IPS DF 6.9 (cell line): ENCODE results near the gene RAB4A.
"Not testable (repeated sequence)": the region's sequence is repeated elsewhere in the genome, so short reads cannot be mapped to it uniquely, and the experiment has no call there.

Experiments used
- DNase-seq: peaks from one replicate; pipeline ENCODE4 v3.0.0-alpha.2; 2013; ENCODE audit warnings: low read depth, low spot score
- H3K27ac ChIP-seq: one replicate; pipeline ENCODE4 v1.5.1; 2013; ENCODE audit warnings: low read length, control low read depth
- H3K27me3 ChIP-seq: 2 replicates; pipeline ENCODE4 v1.6.1; 2013; ENCODE audit warnings: mild to moderate bottlenecking, low read length; ENCODE audit not compliant: control insufficient read depth, insufficient read depth
- H3K36me3 ChIP-seq: 2 replicates; pipeline ENCODE4 v1.6.1; 2013; ENCODE audit warnings: low read length; ENCODE audit not compliant: control insufficient read depth, insufficient read depth
- H3K4me1 ChIP-seq: 2 replicates; pipeline ENCODE4 v1.6.1; 2013; ENCODE audit warnings: low read length; ENCODE audit not compliant: control insufficient read depth, insufficient read depth
- H3K4me3 ChIP-seq: 2 replicates; pipeline ENCODE4 v1.5.1; 2013; ENCODE audit warnings: mild to moderate bottlenecking, low read length
- H3K9me3 ChIP-seq: 2 replicates; pipeline ENCODE4 v1.6.1; 2013; ENCODE audit warnings: low read length, inconsistent platforms; ENCODE audit not compliant: control insufficient read depth, insufficient read depth
- WGBS: extraction: QIAGEN DNeasy Blood & Tissue Kit; methylation state at CpG from one replicate; pipeline ENCODE4 v1.1.7; 2013; ENCODE audit warnings: mixed read lengths, missing lambda C conversion rate; ENCODE audit not compliant: insufficient read length, insufficient coverage; 5-methylcytosine and 5-hydroxymethylcytosine counted together

RAB4A gene

DNA sequence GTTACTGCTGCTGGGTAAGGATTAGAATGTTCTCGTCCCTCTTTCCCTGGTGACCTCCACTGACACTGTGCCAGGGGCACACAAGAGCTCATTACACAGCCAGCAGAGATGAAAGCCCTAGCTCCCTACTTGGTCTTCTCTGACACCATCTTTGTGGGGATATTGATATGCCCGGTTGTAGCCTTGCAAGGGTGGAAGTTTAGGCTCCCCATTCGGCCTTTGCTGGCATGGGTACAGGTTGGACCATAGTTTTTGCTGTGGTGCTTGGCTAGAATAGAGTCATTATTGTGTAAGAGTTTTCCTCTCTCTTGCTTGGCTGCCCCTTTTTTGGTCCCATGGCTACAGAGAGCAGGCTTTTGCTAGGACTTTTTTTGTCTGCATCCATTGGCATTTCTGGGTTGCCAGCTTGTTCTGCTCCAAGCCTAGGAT lies 12.3 kb downstream of the RAB4A start:
- no peak for DNase-seq
- no peaks in the 10 kb centered on the region for H3K36me3 ChIP-seq
- no peaks in the 10 kb centered on the region for H3K9me3 ChIP-seq
- no CpG with 5 or more reads among the region's 3 CpGs for WGBS
- H3K4me1 ChIP-seq, result peaks cover 1% of the 10 kb centered on the region; the same call in 1 of the 2 replicates
- H3K4me3 ChIP-seq, result no peak overlapping the region
- no peak overlapping the region for H3K27ac ChIP-seq
- no peaks in the 10 kb centered on the region for H3K27me3 ChIP-seq

DNA sequence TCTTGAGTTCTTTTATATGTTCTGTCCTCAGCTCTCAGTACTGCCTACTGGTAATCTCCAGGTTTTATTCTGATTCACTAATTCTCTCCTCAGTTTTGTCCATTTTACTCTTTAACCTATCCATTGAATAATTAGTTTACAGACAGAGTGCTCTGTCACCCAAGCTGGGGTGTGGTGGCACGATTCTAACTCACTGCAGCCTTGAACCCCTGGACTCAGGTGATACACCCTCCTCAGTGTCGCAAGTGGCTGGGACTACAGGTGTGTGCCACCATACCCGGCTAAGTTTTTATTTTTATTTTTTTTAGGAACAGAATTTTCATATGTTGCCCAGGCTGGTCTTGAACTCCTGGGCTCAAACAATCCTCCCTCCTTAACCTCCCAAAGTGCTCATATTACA lies 14.0 kb downstream of the RAB4A start:
- WGBS, result no CpG with 5 or more reads among the region's 3 CpGs
- Histone ChIP-seq H3K27ac (no peak overlapping the region), H3K4me3 (no peak overlapping the region), H3K9me3 (no peaks in the 10 kb centered on the region), H3K27me3 (no peaks in the 10 kb centered on the region), H3K36me3 (no peaks in the 10 kb centered on the region), H3K4me1 (peaks cover 1% of the 10 kb centered on the region; the same call in 1 of the 2 replicates)
- DNase-seq, result no peak

DNA sequence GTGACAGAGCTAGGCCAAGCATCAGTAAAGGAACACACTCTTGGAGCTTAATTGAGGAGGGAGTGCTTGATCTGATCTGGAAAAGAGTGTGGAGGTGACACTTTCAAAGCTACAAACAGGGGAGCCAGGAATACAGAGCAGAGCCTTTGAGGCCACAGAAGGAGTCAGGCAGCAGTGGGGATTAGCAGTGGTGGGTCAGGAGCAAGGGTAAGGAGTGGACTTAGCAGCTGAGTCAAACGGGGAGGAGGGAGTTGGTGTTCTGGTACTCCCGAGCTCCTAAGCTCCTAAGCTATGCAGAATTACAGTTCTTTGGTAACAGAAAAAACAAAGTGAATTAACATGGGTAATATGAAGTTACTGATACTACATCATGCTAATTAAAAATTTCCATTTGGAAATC lies 14.5 kb downstream of the RAB4A start:
- no peaks in the 10 kb centered on the region for H3K9me3 ChIP-seq
- peaks cover 1% of the 10 kb centered on the region; the same call in 1 of the 2 replicates for H3K4me1 ChIP-seq
- no peak overlapping the region for H3K4me3 ChIP-seq
- no peak for DNase-seq
- H3K27ac ChIP-seq, result no peak overlapping the region
- no CpG with 5 or more reads among the region's 2 CpGs for WGBS
- no peaks in the 10 kb centered on the region for H3K36me3 ChIP-seq
- no peaks in the 10 kb centered on the region for H3K27me3 ChIP-seq

DNA sequence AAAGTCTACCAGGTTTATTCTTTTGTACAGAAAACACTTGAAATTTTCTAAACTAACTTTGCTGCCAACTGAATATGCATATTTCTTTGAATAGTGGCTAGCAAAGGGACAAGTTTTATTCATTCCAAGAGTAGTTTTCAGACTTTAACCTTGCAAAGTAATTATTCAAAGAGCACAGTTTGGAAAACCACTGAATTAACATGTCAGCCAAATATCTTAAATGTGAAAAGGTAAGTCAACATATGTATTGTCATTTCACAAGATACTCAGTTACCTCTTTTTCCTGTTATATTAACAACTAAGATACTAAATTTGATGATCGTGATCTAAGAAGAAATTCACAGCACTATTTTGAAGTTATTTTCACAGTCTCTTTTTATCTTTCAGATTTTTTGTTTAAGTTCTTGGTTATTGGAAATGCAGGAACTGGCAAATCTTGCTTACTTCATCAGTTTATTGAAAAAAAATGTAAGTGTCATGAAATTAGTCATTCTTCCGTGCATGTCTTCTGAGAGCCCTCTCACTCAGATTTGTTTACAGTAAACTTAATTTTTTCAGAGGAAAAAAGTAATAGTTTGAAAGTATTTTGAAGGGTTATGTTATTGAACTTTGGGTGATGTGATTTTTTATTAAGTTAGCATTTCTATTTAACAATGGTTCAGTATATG lies 15.3 kb downstream of the RAB4A start:
- no peak for DNase-seq
- Histone ChIP-seq H3K27me3 (no peaks in the 10 kb centered on the region), H3K4me1 (peaks cover 1% of the 10 kb centered on the region; the same call in 1 of the 2 replicates), H3K36me3 (no peaks in the 10 kb centered on the region), H3K4me3 (no peak overlapping the region), H3K9me3 (no peaks in the 10 kb centered on the region), H3K27ac (no peak overlapping the region)
- no CpG with 5 or more reads among the region's 2 CpGs for WGBS

DNA sequence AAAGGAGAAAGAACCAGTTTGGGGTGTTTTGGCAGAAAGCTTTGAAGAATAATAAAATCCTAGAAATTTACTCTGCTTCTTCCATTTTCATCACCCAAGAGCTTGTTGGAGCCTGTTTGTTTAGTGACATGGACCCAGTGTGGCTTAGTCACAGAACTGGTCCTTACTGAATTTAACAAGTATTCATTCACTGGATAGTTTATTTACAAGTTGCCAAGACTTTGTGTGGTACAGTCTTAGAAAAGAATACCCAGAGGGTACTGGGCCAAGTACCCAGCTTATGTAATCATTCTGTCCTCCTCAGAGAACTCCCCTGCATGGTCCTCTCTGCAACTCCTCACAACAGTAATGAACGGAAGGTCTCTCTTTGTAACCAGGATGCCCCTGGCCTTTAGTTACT lies 16.4 kb downstream of the RAB4A start:
- no peak for DNase-seq
- no peak overlapping the region for H3K27ac ChIP-seq
- no peaks in the 10 kb centered on the region for H3K9me3 ChIP-seq
- H3K4me1 ChIP-seq, result peaks cover 1% of the 10 kb centered on the region; the same call in 1 of the 2 replicates
- no peaks in the 10 kb centered on the region for H3K27me3 ChIP-seq
- no CpG with 5 or more reads among the region's 1 CpG for WGBS
- no peaks in the 10 kb centered on the region; the same call in 1 of the 2 replicates for H3K36me3 ChIP-seq
- no peak overlapping the region for H3K4me3 ChIP-seq

DNA sequence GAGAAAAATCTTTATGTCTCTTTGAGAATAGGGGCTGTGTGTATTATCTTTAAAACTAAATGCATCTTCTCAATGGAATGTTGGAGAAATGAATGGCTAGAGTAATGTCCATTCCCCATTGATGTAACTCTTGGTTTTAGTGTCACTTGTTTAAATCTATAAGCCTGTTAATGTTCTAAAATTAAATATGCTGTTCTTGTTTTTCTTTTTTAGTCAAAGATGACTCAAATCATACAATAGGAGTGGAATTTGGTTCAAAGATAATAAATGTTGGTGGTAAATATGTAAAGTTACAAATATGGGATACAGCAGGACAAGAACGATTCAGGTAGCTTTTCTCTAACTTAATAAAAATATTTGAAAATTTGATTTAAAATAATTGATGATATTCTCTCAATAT lies 17.6 kb downstream of the RAB4A start:
- no peak for DNase-seq
- Histone ChIP-seq H3K27ac (no peak overlapping the region), H3K4me3 (no peak overlapping the region), H3K36me3 (no peaks in the 10 kb centered on the region; the same call in 1 of the 2 replicates), H3K27me3 (no peaks in the 10 kb centered on the region), H3K9me3 (no peaks in the 10 kb centered on the region), H3K4me1 (peaks cover 1% of the 10 kb centered on the region; the same call in 1 of the 2 replicates)
- WGBS, result no CpG with 5 or more reads among the region's 1 CpG

DNA sequence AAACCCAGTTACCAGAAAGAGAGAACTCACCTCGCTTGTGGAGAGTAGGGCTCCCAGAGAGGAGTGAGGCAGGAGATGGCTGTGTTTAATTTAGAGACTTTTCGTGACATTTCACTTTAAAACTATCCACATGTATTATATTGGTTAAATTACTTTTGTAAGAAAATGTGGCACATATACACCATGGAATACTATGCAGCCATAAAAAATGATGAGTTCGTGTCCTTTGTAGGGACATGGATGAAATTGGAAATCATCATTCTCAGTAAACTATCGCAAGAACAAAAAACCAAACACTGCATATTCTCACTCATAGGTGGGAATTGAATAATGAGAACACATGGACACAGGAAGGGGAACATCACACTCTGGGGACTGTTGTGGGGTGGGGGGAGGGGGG lies 20.8 kb downstream of the RAB4A start:
- H3K36me3 ChIP-seq, H3K9me3 ChIP-seq, DNase-seq, H3K4me3 ChIP-seq, H3K4me1 ChIP-seq, H3K27ac ChIP-seq, H3K27me3 ChIP-seq: not testable (repeated sequence)
- WGBS, result no CpG with 5 or more reads among the region's 4 CpGs

DNA sequence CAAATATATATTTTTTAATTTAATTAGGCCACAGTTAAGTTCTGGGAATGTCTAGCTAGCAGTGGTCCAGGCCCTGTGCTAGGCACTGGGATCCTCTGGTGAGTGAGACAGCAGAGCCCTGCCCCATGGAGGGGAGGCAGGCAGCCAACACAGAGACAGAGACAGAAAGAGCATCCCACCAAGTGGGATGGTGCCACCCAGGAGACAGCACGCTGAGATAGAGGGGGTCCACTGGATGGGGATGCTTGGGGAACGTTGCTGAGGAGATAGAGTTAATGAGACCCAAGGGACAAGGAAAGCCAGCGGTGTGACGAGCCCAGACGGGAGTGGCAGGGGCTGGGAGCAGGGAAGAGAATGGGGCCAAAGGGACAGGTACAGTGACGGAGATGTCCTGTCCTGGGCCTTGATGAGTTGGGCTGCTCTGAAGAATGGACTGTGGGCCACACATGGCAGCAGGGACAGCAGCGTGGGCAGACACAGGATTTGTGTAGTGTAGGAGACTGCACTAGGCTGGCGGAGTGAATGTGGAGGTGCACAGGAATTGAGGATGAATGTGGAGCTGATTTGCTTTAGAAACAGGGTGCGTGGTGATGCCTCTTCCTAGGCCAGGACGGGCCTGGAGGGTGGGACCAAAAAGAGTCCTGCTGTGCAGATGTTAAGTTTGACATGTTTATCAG lies 22.8 kb downstream of the RAB4A start:
- Histone ChIP-seq H3K36me3 (no peaks in the 10 kb centered on the region; the same call in 1 of the 2 replicates), H3K27ac (no peak overlapping the region), H3K27me3 (no peaks in the 10 kb centered on the region), H3K9me3 (no peaks in the 10 kb centered on the region), H3K4me3 (no peak overlapping the region), H3K4me1 (no peaks in the 10 kb centered on the region)
- WGBS, result no CpG with 5 or more reads among the region's 10 CpGs
- DNase-seq, result no peak

DNA sequence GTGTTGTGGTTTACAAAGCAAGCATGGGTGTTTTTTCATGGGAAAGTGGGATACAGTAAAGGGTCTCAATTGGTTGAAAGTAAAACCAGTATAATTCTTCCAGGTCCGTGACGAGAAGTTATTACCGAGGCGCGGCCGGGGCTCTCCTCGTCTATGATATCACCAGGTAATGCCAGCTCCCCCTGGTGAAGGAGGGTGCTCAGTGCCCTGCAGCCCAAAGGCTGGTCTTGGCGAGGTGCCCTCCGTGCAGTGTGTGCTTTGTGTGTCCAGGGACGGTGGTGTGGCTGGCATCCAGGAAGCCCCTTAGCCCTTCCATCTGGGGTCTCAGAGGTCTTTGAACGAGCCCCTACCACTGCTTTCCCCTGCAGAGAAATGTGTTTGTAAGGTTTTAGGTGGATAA lies 24.8 kb downstream of the RAB4A start:
- Histone ChIP-seq H3K27ac (no peak overlapping the region), H3K27me3 (no peaks in the 10 kb centered on the region), H3K4me3 (no peak overlapping the region), H3K9me3 (no peaks in the 10 kb centered on the region), H3K36me3 (no peaks in the 10 kb centered on the region; the same call in 1 of the 2 replicates), H3K4me1 (no peaks in the 10 kb centered on the region)
- no CpG with 5 or more reads among the region's 11 CpGs for WGBS
- DNase-seq, result no peak

DNA sequence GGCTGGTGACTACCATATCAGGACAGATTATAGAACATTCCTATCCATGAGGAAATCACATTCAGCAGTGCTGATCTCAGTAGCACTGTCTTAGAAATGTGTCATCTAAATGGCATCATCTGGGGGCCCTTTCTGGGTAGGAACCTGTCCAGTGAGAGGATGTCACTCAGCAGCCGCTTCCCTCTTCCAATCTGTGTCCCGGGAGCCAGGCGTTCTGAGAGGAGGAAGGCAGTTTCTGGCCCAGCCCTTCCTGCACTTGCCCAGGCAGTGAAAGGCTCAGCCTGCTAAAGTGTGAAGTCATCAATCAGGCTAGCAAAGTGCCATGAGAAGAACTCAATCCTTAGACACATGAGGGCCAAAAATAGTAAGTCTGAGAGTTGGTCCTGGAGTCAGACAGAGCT lies 25.6 kb downstream of the RAB4A start:
- H3K9me3 ChIP-seq, result no peaks in the 10 kb centered on the region

More for the DNA sequence above, 25.6 kb downstream of the RAB4A start:
- WGBS, result no CpG with 5 or more reads among the region's 3 CpGs
- H3K36me3 ChIP-seq, result no peaks in the 10 kb centered on the region
- H3K27me3 ChIP-seq, result no peaks in the 10 kb centered on the region
- H3K4me1 ChIP-seq, result no peaks in the 10 kb centered on the region
- H3K27ac ChIP-seq, result no peak overlapping the region
- no peak overlapping the region for H3K4me3 ChIP-seq
- DNase-seq, result no peak
